Nephron (organoid): ENCODE results near the gene AMPD3.

ENCODE experiments used
- H3K27ac Mint-ChIP-seq, 3 experiments: 2 replicates each; pipeline ENCODE4 v1.8.0; 2020; ENCODE audit warnings: mixed read lengths in 3 of 3, mild to moderate bottlenecking in 2 of 3, moderate library complexity in 1 of 3
- H3K27me3 Mint-ChIP-seq: 2 replicates; pipeline ENCODE4 v1.8.0; 2021; ENCODE audit warnings: low read depth, mild to moderate bottlenecking, moderate library complexity, mixed read lengths
- H3K36me3 Mint-ChIP-seq: 2 replicates; pipeline ENCODE4 v1.8.0; 2020; ENCODE audit warnings: low read depth, mixed read lengths
- H3K4me1 Mint-ChIP-seq: 2 replicates; pipeline ENCODE4 v1.8.0; 2020; ENCODE audit warnings: mixed read lengths
- H3K4me3 Mint-ChIP-seq, 3 experiments: 2 replicates each; pipeline ENCODE4 v1.8.0; 2020; ENCODE audit warnings: mild to moderate bottlenecking in 3 of 3, mixed read lengths in 3 of 3, moderate library complexity in 2 of 3
- H3K9me3 Mint-ChIP-seq: 2 replicates; pipeline ENCODE4 v1.8.0; 2020; ENCODE audit warnings: mixed read lengths
- CTCF ChIP-seq, 3 experiments: fragments of 200-600 bp; sonication (generic); IDR thresholded peaks; one replicate each; pipeline ENCODE4 v1.5.0; 2021; ENCODE audit warnings: antibody characterized with exemption in 3 of 3; ENCODE audit not compliant: unreplicated experiment in 3 of 3

Gene AMPD3

GRCh38 chr11:10410106-10410843 lies 44.8 kb upstream of the AMPD3 start:
- Mint-ChIP-seq H3K36me3 (no peaks in the 10 kb centered on the region), H3K27ac (no peak overlapping the region), H3K27me3 (peaks cover 3% of the 10 kb centered on the region), H3K4me3 (no peak overlapping the region), H3K9me3 (peaks cover 3% of the 10 kb centered on the region), H3K4me1 (peaks cover 28% of the 10 kb centered on the region)
- TF ChIP-seq CTCF (IDR thresholded peaks at IDR 0.05; ENCODE audit: unreplicated experiment in 3 of 3): no peak

- Mint-ChIP-seq H3K27ac (no peak overlapping the region), H3K27me3 (peaks cover 3% of the 10 kb centered on the region), H3K4me3 (no peak overlapping the region), H3K36me3 (no peaks in the 10 kb centered on the region), H3K4me1 (peaks cover 26% of the 10 kb centered on the region), H3K9me3 (peaks cover 3% of the 10 kb centered on the region)
- TF ChIP-seq CTCF (IDR thresholded peaks at IDR 0.05; ENCODE audit: unreplicated experiment in 3 of 3): no peak
Measured at GRCh38 chr11:10410844-10411200, 44.2 kb upstream of the AMPD3 start.

- Mint-ChIP-seq H3K36me3 (no peaks in the 10 kb centered on the region), H3K27ac (no peak overlapping the region), H3K4me3 (no peak overlapping the region), H3K27me3 (peaks cover 7% of the 10 kb centered on the region), H3K9me3 (peaks cover 3% of the 10 kb centered on the region), H3K4me1 (peaks cover 16% of the 10 kb centered on the region)
- no peak for TF ChIP-seq CTCF (IDR thresholded peaks at IDR 0.05; ENCODE audit: unreplicated experiment in 3 of 3)
Measured at GRCh38 chr11:10412266-10412665, 42.8 kb upstream of the AMPD3 start.

GRCh38 chr11:10413268-10413667 lies 41.8 kb upstream of the AMPD3 start:
- H3K4me1 Mint-ChIP-seq: peaks cover 14% of the 10 kb centered on the region
- H3K36me3 Mint-ChIP-seq: no peaks in the 10 kb centered on the region
- H3K27ac Mint-ChIP-seq: peak overlapping the region in 1 of 3 experiments; percentile 86
- H3K27me3 Mint-ChIP-seq: peaks cover 3% of the 10 kb centered on the region
- TF ChIP-seq CTCF (IDR thresholded peaks at IDR 0.05; ENCODE audit: unreplicated experiment in 3 of 3): no peak
- no peak overlapping the region for H3K4me3 Mint-ChIP-seq
- peaks cover 3% of the 10 kb centered on the region for H3K9me3 Mint-ChIP-seq

GRCh38 chr11:10414181-10414580 lies 40.9 kb upstream of the AMPD3 start:
- TF ChIP-seq CTCF (IDR thresholded peaks at IDR 0.05; ENCODE audit: unreplicated experiment in 3 of 3): no peak
- Mint-ChIP-seq H3K36me3 (no peaks in the 10 kb centered on the region), H3K4me3 (peak overlapping the region in 1 of 3 experiments; percentile 26), H3K9me3 (peaks cover 3% of the 10 kb centered on the region), H3K27ac (peak overlapping the region; percentile 86 to 90 (median 88)), H3K27me3 (peaks cover 3% of the 10 kb centered on the region), H3K4me1 (peaks cover 19% of the 10 kb centered on the region)

GRCh38 chr11:10414659-10415058 lies 40.4 kb upstream of the AMPD3 start:
- no peak for TF ChIP-seq CTCF (IDR thresholded peaks at IDR 0.05; ENCODE audit: unreplicated experiment in 3 of 3)
- no peaks in the 10 kb centered on the region for H3K36me3 Mint-ChIP-seq
- H3K27ac Mint-ChIP-seq: peak overlapping the region; percentile 86 to 90 (median 88)
- H3K4me1 Mint-ChIP-seq: peaks cover 19% of the 10 kb centered on the region
- H3K9me3 Mint-ChIP-seq: peaks cover 3% of the 10 kb centered on the region
- peak overlapping the region in 1 of 3 experiments; percentile 26 for H3K4me3 Mint-ChIP-seq
- H3K27me3 Mint-ChIP-seq: peaks cover 3% of the 10 kb centered on the region
